ENCODE data around the gene MYL4.

- TF ChIP-seq, protein P1, sequence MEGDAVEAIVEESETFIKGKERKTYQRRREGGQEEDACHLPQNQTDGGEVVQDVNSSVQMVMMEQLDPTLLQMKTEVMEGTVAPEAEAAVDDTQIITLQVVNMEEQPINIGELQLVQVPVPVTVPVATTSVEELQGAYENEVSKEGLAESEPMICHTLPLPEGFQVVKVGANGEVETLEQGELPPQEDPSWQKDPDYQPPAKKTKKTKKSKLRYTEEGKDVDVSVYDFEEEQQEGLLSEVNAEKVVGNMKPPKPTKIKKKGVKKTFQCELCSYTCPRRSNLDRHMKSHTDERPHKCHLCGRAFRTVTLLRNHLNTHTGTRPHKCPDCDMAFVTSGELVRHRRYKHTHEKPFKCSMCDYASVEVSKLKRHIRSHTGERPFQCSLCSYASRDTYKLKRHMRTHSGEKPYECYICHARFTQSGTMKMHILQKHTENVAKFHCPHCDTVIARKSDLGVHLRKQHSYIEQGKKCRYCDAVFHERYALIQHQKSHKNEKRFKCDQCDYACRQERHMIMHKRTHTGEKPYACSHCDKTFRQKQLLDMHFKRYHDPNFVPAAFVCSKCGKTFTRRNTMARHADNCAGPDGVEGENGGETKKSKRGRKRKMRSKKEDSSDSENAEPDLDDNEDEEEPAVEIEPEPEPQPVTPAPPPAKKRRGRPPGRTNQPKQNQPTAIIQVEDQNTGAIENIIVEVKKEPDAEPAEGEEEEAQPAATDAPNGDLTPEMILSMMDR (IDR thresholded peaks at IDR 0.05), result no peak
- TF ChIP-seq POLR2A (IDR thresholded peaks at IDR 0.05), result no peak
Measured at GRCh38 chr17:47251421-47251940, 42.3 kb downstream of the MYL4 start.

All from uterus (tissue), 2 donors.